Astrocyte (in vitro differentiated cells and primary cell): ENCODE results near the gene LANCL2. TPM values are rescaled to one million over a fixed set of nuclear protein-coding genes. Genes with fewer than 3 reads are reported as not detected.
A peak's percentile ranks its signal among the peaks of the same experiment; 100 is the strongest.

Source experiments
- DNase-seq: peaks from one replicate; pipeline ENCODE4 v3.0.0-alpha.2; 2010; ENCODE audit warnings: low read depth
- FAIRE-seq: peaks from 2 replicates; lab custom pipeline; 2011; peaks lifted over from hg19 to GRCh38; lab: Jason Lieb, UNC
- H2AFZ ChIP-seq: 2 replicates; pipeline ENCODE4 v1.6.0; 2012; ENCODE audit warnings: low read depth, low read length, inconsistent platforms
- H3K27ac ChIP-seq: 2 replicates; pipeline ENCODE4 v1.5.1; 2011; ENCODE audit warnings: low read depth, low read length, inconsistent platforms
- H3K27me3 ChIP-seq: 2 replicates; pipeline ENCODE4 v1.6.0; 2011; ENCODE audit warnings: low read length, inconsistent platforms; ENCODE audit not compliant: insufficient read depth
- H3K36me3 ChIP-seq: 2 replicates; pipeline ENCODE4 v1.5.1; 2011; ENCODE audit warnings: low read length, inconsistent platforms; ENCODE audit not compliant: insufficient read depth
- H3K4me1 ChIP-seq: 2 replicates; pipeline ENCODE4 v1.5.1; 2011; ENCODE audit warnings: low read length, inconsistent platforms; ENCODE audit not compliant: insufficient read depth
- H3K4me2 ChIP-seq: 2 replicates; pipeline ENCODE4 v1.6.0; 2012; ENCODE audit warnings: low read length, inconsistent platforms
- H3K4me3 ChIP-seq: 2 replicates; pipeline ENCODE4 v1.5.1; 2011; ENCODE audit warnings: low read depth, mild to moderate bottlenecking, low read length, inconsistent platforms; ENCODE audit not compliant: insufficient read depth
- H3K79me2 ChIP-seq: 2 replicates; pipeline ENCODE4 v1.6.0; 2012; ENCODE audit warnings: mild to moderate bottlenecking, low read length, inconsistent platforms; ENCODE audit not compliant: insufficient read depth
- H3K9ac ChIP-seq: 2 replicates; pipeline ENCODE4 v1.6.0; 2012; ENCODE audit warnings: mild to moderate bottlenecking, low read length, inconsistent platforms
- H3K9me3 ChIP-seq: 2 replicates; pipeline ENCODE4 v1.5.1; 2012; ENCODE audit warnings: low read depth, mild to moderate bottlenecking, low read length, inconsistent platforms; ENCODE audit not compliant: insufficient read depth
- H4K20me1 ChIP-seq: 2 replicates; pipeline ENCODE4 v1.6.0; 2012; ENCODE audit warnings: low read length, inconsistent platforms; ENCODE audit not compliant: insufficient read depth
- H3K27ac Mint-ChIP-seq: one replicate; pipeline ENCODE4 v1.8.0; 2021; ENCODE audit warnings: mild to moderate bottlenecking, mixed read lengths; ENCODE audit not compliant: unreplicated experiment
- H3K27me3 Mint-ChIP-seq: one replicate; pipeline ENCODE4 v1.8.0; 2021; ENCODE audit warnings: low read depth, mixed read lengths; ENCODE audit not compliant: unreplicated experiment
- H3K36me3 Mint-ChIP-seq: one replicate; pipeline ENCODE4 v1.8.0; 2021; ENCODE audit warnings: low read depth, mixed read lengths; ENCODE audit not compliant: unreplicated experiment
- H3K4me1 Mint-ChIP-seq: one replicate; pipeline ENCODE4 v1.8.0; 2021; ENCODE audit warnings: low read depth, mixed read lengths; ENCODE audit not compliant: unreplicated experiment
- H3K4me3 Mint-ChIP-seq: one replicate; pipeline ENCODE4 v1.8.0; 2021; ENCODE audit warnings: mild to moderate bottlenecking, moderate library complexity, mixed read lengths; ENCODE audit not compliant: unreplicated experiment
- H3K9me3 Mint-ChIP-seq: one replicate; pipeline ENCODE4 v1.8.0; 2021; ENCODE audit warnings: mild to moderate bottlenecking, mixed read lengths; ENCODE audit not compliant: unreplicated experiment
- EZH2 ChIP-seq: IDR thresholded peaks from 2 replicates; pipeline ENCODE4 v1.6.1; 2012; ENCODE audit warnings: mild to moderate bottlenecking, low read length, inconsistent platforms; ENCODE audit not compliant: insufficient read depth
- total RNA-seq: library from RNA; stranded (reverse); gene quantifications from 2 replicates; pipeline ENCODE4 v1.2.1, GENCODE V29; 2021
- TF ChIP-seq, protein P1 (sequence below): IDR thresholded peaks from 2 replicates; pipeline ENCODE4 v1.5.1; 2011; ENCODE audit warnings: low read depth, mild to moderate bottlenecking, inconsistent platforms, low read length, moderate library complexity; ENCODE audit not compliant: insufficient read depth

The LANCL2 gene
- total RNA-seq, 1 donor from 2014 or later = 35.9 TPM

DNA sequence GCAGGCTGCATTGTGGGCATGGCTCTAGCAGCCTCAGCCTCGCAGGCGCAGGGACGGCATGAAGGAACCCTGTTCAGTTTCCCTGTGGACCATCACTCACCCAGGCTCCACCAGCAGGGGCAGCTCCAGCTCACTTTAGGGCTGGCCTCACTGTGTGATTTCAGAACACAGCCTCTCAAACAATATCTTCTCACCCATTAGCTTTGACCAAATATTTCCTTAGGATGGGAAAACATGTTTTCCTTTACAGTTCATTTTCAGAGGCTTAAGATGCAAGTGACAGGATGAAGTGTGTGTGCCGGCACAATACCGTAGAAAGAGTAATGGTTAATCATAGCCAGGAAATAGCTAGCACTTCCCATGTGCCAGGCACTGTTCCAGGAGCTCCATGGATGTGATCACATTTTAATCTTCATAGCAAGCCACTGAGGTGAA lies 58.2 kb downstream of the LANCL2 start:
- Histone ChIP-seq H3K27ac (no peak overlapping the region), H3K4me2 (peak overlapping the region; percentile 43), H3K4me3 (no peak overlapping the region), H4K20me1 (peaks cover 7% of the 10 kb centered on the region), H2AFZ (no peak overlapping the region), H3K9ac (no peak overlapping the region), H3K79me2 (no peaks in the 10 kb centered on the region), H3K27me3 (no peaks in the 10 kb centered on the region), H3K4me1 (peaks cover 21% of the 10 kb centered on the region), H3K36me3 (peaks cover 6% of the 10 kb centered on the region), H3K9me3 (no peaks in the 10 kb centered on the region)
- TF ChIP-seq, protein P1, sequence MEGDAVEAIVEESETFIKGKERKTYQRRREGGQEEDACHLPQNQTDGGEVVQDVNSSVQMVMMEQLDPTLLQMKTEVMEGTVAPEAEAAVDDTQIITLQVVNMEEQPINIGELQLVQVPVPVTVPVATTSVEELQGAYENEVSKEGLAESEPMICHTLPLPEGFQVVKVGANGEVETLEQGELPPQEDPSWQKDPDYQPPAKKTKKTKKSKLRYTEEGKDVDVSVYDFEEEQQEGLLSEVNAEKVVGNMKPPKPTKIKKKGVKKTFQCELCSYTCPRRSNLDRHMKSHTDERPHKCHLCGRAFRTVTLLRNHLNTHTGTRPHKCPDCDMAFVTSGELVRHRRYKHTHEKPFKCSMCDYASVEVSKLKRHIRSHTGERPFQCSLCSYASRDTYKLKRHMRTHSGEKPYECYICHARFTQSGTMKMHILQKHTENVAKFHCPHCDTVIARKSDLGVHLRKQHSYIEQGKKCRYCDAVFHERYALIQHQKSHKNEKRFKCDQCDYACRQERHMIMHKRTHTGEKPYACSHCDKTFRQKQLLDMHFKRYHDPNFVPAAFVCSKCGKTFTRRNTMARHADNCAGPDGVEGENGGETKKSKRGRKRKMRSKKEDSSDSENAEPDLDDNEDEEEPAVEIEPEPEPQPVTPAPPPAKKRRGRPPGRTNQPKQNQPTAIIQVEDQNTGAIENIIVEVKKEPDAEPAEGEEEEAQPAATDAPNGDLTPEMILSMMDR = peak; percentile 30
- TF ChIP-seq EZH2 = no peak
- FAIRE-seq = no peak
- H3K27me3 Mint-ChIP-seq = no peaks in the 10 kb centered on the region
- peaks cover 39% of the 10 kb centered on the region for H3K4me1 Mint-ChIP-seq
- H3K4me3 Mint-ChIP-seq = no peak overlapping the region
- H3K36me3 Mint-ChIP-seq = peaks cover 7% of the 10 kb centered on the region
- DNase-seq = peak; percentile 47
- H3K27ac Mint-ChIP-seq = no peak overlapping the region
- H3K9me3 Mint-ChIP-seq = no peaks in the 10 kb centered on the region

DNA sequence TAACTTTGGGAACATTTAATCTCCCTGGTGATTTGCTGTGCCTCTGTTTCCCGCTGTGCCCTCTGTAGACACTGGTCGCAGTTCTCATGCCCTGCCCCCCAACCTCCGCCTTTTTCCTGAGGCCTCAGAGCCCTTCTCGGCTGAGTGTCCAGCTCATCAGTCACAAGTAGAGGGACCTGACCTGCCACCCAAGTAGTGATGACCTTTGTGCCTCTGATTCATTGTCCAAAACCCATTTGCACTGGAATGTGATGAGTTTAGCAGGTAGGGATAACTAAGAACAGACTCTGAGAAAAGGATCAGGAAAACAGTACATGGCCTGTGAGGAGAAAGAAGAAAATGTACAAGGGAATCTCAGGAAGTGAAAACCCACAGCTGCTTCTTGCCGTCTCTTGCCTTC lies 58.8 kb downstream of the LANCL2 start:
- no peak for TF ChIP-seq EZH2
- TF ChIP-seq, protein P1 = no peak
- Mint-ChIP-seq H3K4me3 (no peak overlapping the region), H3K27ac (peak overlapping the region; percentile 59), H3K4me1 (peaks cover 39% of the 10 kb centered on the region), H3K27me3 (no peaks in the 10 kb centered on the region), H3K9me3 (no peaks in the 10 kb centered on the region), H3K36me3 (peaks cover 7% of the 10 kb centered on the region)
- no peak overlapping the region for H3K4me3 ChIP-seq
- H3K9ac ChIP-seq = no peak overlapping the region
- H3K27me3 ChIP-seq = no peaks in the 10 kb centered on the region
- peak overlapping the region; percentile 43 for H3K4me2 ChIP-seq
- no peak overlapping the region for H2AFZ ChIP-seq
- H3K27ac ChIP-seq = no peak overlapping the region
- DNase-seq = no peak
- no peaks in the 10 kb centered on the region for H3K9me3 ChIP-seq
- FAIRE-seq = no peak
- H4K20me1 ChIP-seq = peaks cover 7% of the 10 kb centered on the region
- H3K4me1 ChIP-seq = peaks cover 21% of the 10 kb centered on the region
- H3K36me3 ChIP-seq = peaks cover 6% of the 10 kb centered on the region
- H3K79me2 ChIP-seq = no peaks in the 10 kb centered on the region

DNA sequence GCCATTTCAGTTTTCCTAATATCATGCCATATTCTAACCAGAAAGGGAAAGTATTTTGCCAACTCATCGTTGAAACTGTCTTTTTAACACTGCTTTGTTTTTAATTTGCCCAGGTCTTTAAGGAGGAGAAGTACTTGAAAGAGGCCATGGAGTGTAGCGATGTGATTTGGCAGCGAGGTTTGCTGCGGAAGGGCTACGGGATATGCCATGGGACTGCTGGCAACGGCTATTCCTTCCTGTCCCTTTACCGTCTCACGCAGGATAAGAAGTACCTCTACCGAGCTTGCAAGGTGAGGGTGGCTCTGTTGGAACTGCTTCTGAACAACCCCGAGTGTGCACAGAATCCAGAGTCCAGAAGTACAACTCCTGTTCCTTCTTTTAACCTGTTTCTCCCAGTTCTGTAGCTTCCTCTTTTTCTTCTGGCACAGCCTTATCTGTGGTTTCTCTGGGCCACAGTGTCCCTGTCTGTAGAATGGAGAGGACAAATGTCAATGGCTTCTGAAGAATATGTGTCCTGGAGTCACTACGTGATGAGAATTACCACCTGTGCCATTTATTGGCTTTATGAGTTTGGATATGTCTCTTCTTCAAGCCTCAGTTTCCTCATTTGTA lies 60.1 kb downstream of the LANCL2 start:
- Histone ChIP-seq H4K20me1 (peaks cover 7% of the 10 kb centered on the region), H3K36me3 (peaks cover 6% of the 10 kb centered on the region), H3K27me3 (no peaks in the 10 kb centered on the region), H3K79me2 (no peaks in the 10 kb centered on the region), H2AFZ (no peak overlapping the region), H3K4me2 (no peak overlapping the region), H3K27ac (no peak overlapping the region), H3K9me3 (no peaks in the 10 kb centered on the region), H3K4me3 (no peak overlapping the region), H3K9ac (no peak overlapping the region), H3K4me1 (peaks cover 21% of the 10 kb centered on the region)
- no peak overlapping the region for H3K27ac Mint-ChIP-seq
- DNase-seq (no peak), FAIRE-seq (no peak)
- TF ChIP-seq, protein P1 = no peak
- TF ChIP-seq EZH2 = no peak
- H3K9me3 Mint-ChIP-seq = no peaks in the 10 kb centered on the region
- peaks cover 10% of the 10 kb centered on the region for H3K36me3 Mint-ChIP-seq
- H3K4me1 Mint-ChIP-seq = peaks cover 36% of the 10 kb centered on the region
- no peak overlapping the region for H3K4me3 Mint-ChIP-seq
- no peaks in the 10 kb centered on the region for H3K27me3 Mint-ChIP-seq
